PC-9 (cell line): ENCODE measurements around the gene ZNRD2.

Experiments
- CTCF ChIP-seq: fragments of 200-600 bp; sonication (generic); conservative IDR thresholded peaks from 2 replicates; pipeline ENCODE4 v1.6.1; 2017; ENCODE audit warnings: mixed run types, antibody characterized with exemption, mild to moderate bottlenecking, moderate library complexity
- EZH2 ChIP-seq: fragments of 200-600 bp; sonication (generic); IDR thresholded peaks from 2 replicates; pipeline ENCODE4 v1.8.0; 2017; ENCODE audit warnings: antibody characterized with exemption, low read depth

- TF ChIP-seq CTCF (peak; percentile 57), EZH2 (no peak)
These were observed at the start of gene ZNRD2 for GRCh38 chr11:65569973-65570918.
